GM20431 (cell line): ENCODE measurements around the gene WDR93.

Experiments used
- in situ Hi-C: fragments of 300-500 bp; cut with MseI, MboI; formaldehyde crosslinking; loops from one replicate; pipeline ENCODE4 v1.15.0; 2020; ENCODE audit warnings: low sequenced_read_pairs; ENCODE audit not compliant: unreplicated experiment

Gene WDR93

GRCh38 chr15:89660556-89660955 is 30.1 kb upstream of the WDR93 start:
- in situ Hi-C loops: no loop called here

GRCh38 chr15:89662893-89663626 is 27.6 kb upstream of the WDR93 start:
- in situ Hi-C loops: no loop called here

- in situ Hi-C loops: no loop called here
These were observed 25.9 kb upstream of the WDR93 start for GRCh38 chr15:89664441-89665350.

- in situ Hi-C loops: no loop called here
These were observed 25.0 kb upstream of the WDR93 start for GRCh38 chr15:89665449-89666181.

- in situ Hi-C loops: no loop called here
These were observed 24.3 kb upstream of the WDR93 start for GRCh38 chr15:89666184-89666857.

- in situ Hi-C loops: no loop called here
These were observed 23.5 kb upstream of the WDR93 start for GRCh38 chr15:89666858-89667705.

GRCh38 chr15:89667706-89667960 is 23.0 kb upstream of the WDR93 start:
- in situ Hi-C loops: no loop called here

- in situ Hi-C loops: no loop called here
These were observed 22.4 kb upstream of the WDR93 start for GRCh38 chr15:89668171-89668570.

GRCh38 chr15:89669309-89669865 is 21.2 kb upstream of the WDR93 start:
- in situ Hi-C loops: no loop called here

- in situ Hi-C loops: no loop called here
These were observed 20.7 kb upstream of the WDR93 start for GRCh38 chr15:89669941-89670340.

- in situ Hi-C loops: no loop called here
These were observed 19.5 kb upstream of the WDR93 start for GRCh38 chr15:89670971-89671560.

- in situ Hi-C loops: no loop called here
These were observed 18.9 kb upstream of the WDR93 start for GRCh38 chr15:89671687-89672086.

GRCh38 chr15:89672221-89673164 is 18.1 kb upstream of the WDR93 start:
- in situ Hi-C loops: no loop called here

GRCh38 chr15:89673165-89673512 is 17.5 kb upstream of the WDR93 start:
- in situ Hi-C loops: no loop called here

GRCh38 chr15:89674526-89674925 is 16.1 kb upstream of the WDR93 start:
- in situ Hi-C loops: no loop called here

- in situ Hi-C loops: no loop called here
These were observed 15.0 kb upstream of the WDR93 start for GRCh38 chr15:89675606-89676005.

- in situ Hi-C loops: no loop called here
These were observed 13.2 kb upstream of the WDR93 start for GRCh38 chr15:89677381-89677780.

- in situ Hi-C loops: no loop called here
These were observed 11.4 kb upstream of the WDR93 start, which contains the start of gene PLIN1 for GRCh38 chr15:89679212-89679611. TSS of gene PLIN1 (minus strand) at chr15:89679367. CDS start at chr15:89677489, 1,878 bp downstream.
